ENCODE measurements around the gene CTU2.

Gene CTU2

DNA sequence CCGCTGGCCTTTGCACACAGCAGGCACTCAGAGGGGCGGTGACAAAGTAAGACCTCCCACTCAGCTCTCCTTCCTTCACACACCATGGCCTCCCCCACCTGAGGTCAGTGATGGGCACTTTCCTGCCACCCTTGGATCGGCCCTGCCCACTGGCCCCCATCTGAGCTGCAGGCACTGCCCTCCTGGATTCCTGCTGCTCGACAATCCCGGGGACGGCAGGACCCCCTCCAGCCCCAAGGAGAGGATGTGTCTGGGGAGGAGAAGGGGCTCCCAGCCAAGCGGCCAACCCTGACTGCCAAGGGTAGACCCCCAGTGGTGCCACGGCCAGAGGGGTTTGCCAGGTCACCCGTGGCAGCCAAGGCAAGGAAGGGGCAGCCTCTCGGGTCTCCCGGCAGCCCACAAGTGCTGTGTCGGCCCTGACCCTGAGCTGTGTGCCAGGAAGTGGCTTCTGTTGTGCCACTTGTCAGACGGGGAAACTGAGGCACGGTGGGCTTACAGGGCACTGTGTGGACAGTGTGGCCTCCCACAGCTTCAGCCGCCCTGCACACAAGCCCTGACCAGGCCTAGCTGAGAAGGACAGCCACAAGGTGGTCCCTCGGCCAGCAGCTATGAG is 56.1 kb downstream of the CTU2 start:
- peaks cover 0 to 5% of the 10 kb centered on the region in 2 experiments for H3K4me1 ChIP-seq (ENCODE audit: control insufficient read depth in 1 of 2, insufficient read depth in 1 of 2, low read depth in 1 of 2, low read length in 1 of 2)
- H3K9me3 ChIP-seq: no peaks in the 10 kb centered on the region
- no peak overlapping the region for H3K4me3 ChIP-seq (ENCODE audit: low read depth in 1 of 2, low read length in 1 of 2)
- H3K27ac ChIP-seq: no peak overlapping the region
- H3K36me3 ChIP-seq: no peaks in the 10 kb centered on the region
- no peaks in the 10 kb centered on the region for H3K27me3 ChIP-seq
- TF ChIP-seq, protein P1, sequence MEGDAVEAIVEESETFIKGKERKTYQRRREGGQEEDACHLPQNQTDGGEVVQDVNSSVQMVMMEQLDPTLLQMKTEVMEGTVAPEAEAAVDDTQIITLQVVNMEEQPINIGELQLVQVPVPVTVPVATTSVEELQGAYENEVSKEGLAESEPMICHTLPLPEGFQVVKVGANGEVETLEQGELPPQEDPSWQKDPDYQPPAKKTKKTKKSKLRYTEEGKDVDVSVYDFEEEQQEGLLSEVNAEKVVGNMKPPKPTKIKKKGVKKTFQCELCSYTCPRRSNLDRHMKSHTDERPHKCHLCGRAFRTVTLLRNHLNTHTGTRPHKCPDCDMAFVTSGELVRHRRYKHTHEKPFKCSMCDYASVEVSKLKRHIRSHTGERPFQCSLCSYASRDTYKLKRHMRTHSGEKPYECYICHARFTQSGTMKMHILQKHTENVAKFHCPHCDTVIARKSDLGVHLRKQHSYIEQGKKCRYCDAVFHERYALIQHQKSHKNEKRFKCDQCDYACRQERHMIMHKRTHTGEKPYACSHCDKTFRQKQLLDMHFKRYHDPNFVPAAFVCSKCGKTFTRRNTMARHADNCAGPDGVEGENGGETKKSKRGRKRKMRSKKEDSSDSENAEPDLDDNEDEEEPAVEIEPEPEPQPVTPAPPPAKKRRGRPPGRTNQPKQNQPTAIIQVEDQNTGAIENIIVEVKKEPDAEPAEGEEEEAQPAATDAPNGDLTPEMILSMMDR (IDR thresholded peaks at IDR 0.05): no peak

DNA sequence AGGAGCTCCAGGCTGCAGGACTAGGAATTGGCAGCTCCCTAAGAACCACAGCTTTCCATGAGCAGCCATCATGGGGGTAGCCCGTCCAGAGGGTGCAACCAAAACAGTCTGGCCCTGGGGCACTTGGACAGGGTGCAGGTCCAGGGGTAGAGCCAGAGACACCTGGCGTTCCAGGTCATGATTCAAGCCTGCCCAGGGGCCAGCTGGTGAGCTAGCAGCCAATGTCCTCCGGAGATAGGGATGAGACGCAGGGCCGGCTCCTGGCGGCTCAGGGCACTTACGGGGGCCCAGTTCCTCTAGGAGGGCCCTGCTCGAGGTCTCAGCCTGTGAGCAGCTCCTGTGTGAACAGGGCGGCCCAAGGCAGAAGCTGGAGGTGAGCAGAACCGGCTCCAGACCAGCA is 56.6 kb downstream of the CTU2 start:
- no peaks in the 10 kb centered on the region for H3K9me3 ChIP-seq
- TF ChIP-seq, protein P1 (IDR thresholded peaks at IDR 0.05): no peak
- H3K4me3 ChIP-seq (ENCODE audit: low read depth in 1 of 2, low read length in 1 of 2): no peak overlapping the region
- H3K27me3 ChIP-seq: no peaks in the 10 kb centered on the region
- H3K36me3 ChIP-seq: no peaks in the 10 kb centered on the region
- H3K27ac ChIP-seq: no peak overlapping the region
- H3K4me1 ChIP-seq (ENCODE audit: control insufficient read depth in 1 of 2, insufficient read depth in 1 of 2, low read depth in 1 of 2, low read length in 1 of 2): peaks cover 0 to 5% of the 10 kb centered on the region in 2 experiments

DNA sequence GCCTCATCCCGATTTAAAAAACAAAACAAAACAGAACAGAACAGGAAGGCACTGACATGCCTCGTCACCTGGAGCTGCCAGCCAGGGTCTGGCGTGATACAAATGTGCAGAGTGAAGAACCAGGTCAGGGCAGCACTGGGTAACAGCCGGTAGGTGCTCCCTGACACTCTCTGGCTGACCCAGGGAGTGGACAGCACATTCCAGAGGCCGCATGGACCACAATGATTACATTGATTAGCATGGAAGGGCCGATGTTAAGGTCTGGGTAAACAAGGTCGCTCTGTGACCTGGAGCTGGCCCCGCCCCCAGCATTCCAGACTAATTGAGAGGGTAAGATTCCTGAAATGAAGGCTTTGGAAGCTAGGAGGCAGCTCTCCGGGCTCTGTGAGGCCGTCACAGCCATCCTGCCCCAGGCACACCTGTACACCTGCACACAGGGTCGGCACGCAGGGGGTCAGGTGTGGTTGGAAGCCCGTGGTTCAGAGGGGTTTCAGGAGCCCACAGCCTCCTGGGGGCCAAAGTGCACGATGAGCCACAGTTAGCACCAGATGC is 57.3 kb downstream of the CTU2 start:
- peaks cover 0 to 5% of the 10 kb centered on the region in 2 experiments for H3K4me1 ChIP-seq (ENCODE audit: control insufficient read depth in 1 of 2, insufficient read depth in 1 of 2, low read depth in 1 of 2, low read length in 1 of 2)

DNA sequence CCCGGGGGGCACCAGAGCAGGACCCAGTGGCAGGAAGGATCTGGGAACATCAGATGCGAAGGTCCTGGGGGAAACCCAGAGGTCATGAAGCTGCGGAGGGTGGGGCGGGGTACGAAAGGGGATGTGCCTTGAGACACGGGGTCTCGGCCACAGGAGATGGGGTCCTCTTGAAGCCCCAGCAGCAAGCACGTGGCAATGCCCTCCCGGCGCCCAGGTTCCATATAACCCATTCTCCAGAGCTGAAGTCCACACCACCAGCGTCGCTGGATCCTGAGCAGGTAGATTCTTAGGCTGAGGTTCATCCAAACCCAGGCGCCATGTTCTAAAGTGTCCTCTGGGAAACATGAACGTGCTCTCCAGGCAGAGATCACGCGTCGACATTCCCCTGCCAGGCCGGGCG is 57.8 kb downstream of the CTU2 start:
- Histone ChIP-seq H3K36me3 (no peaks in the 10 kb centered on the region), H3K27me3 (no peaks in the 10 kb centered on the region), H3K4me1 (ENCODE audit: control insufficient read depth in 1 of 2, insufficient read depth in 1 of 2, low read depth in 1 of 2, low read length in 1 of 2) (peaks cover 0 to 5% of the 10 kb centered on the region in 2 experiments), H3K9me3 (no peaks in the 10 kb centered on the region), H3K4me3 (ENCODE audit: low read depth in 1 of 2, low read length in 1 of 2) (no peak overlapping the region), H3K27ac (no peak overlapping the region)
- TF ChIP-seq, protein P1 (IDR thresholded peaks at IDR 0.05): no peak

More for the DNA sequence above, 57.3 kb downstream of the CTU2 start:
- Histone ChIP-seq H3K36me3 (no peaks in the 10 kb centered on the region), H3K9me3 (no peaks in the 10 kb centered on the region), H3K4me3 (ENCODE audit: low read depth in 1 of 2, low read length in 1 of 2) (no peak overlapping the region), H3K27ac (no peak overlapping the region), H3K27me3 (no peaks in the 10 kb centered on the region)
- TF ChIP-seq, protein P1 (IDR thresholded peaks at IDR 0.05): no peak

DNA sequence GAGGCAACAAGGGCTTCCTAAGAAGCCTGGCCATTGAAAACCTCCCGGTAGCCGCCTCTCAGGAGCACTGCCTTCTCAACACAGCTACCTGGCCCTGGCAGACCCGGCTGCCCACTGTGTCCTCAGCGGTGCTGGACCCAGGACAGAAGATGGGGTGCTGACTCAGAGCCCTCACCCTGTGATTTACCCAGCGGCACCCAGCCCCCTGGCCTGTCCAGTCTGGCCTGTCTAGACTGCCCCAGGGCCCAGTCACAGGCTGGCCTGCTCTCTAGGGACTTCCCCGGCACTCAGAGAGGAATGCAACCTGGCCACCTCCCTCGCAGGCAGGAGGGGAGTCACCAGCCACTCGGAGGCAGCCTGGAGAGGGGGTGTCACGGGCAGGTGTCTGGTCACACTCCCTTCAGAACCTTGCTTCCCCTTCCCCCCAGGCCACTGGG is 58.6 kb downstream of the CTU2 start:
- Histone ChIP-seq H3K4me3 (ENCODE audit: low read depth in 1 of 2, low read length in 1 of 2) (no peak overlapping the region), H3K27me3 (no peaks in the 10 kb centered on the region), H3K27ac (no peak overlapping the region), H3K36me3 (no peaks in the 10 kb centered on the region), H3K9me3 (no peaks in the 10 kb centered on the region), H3K4me1 (ENCODE audit: control insufficient read depth in 1 of 2, insufficient read depth in 1 of 2, low read depth in 1 of 2, low read length in 1 of 2) (peaks cover 0 to 6% of the 10 kb centered on the region in 2 experiments)
- TF ChIP-seq, protein P1 (IDR thresholded peaks at IDR 0.05): no peak
